GM12892 (cell line): Measurements from ENCODE around the gene LANCL3.

ENCODE experiments used
- POLR2A ChIP-seq: IDR thresholded peaks from 2 replicates; pipeline ENCODE4 v1.6.1; 2011; ENCODE audit warnings: low read depth, low read length, control low read depth
- TAF1 ChIP-seq: IDR thresholded peaks from 2 replicates; pipeline ENCODE4 v1.6.1; 2011; ENCODE audit warnings: low read depth, mild to moderate bottlenecking, control low read depth, low read length, borderline replicate concordance

DNA sequence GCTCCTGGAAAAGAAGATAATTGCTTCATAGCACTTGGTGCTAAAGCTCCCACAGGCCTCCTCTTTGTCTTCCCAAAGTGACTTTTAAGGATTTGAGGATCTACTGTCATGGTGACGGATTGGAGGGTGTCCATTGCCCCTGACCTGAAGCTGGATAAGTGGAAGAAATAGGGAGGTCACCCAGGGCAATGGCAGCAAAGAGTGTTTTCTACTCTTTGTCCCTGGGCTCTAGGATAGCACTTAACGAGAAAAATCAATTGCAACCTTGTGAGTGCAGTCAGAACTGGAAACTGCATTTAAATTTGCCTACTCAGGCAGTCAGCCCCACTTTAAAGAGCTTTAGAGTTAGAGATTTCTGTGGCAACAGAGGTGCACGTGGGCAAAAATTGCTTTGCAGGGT lies 70.4 kb downstream of the LANCL3 start:
- no peak for TF ChIP-seq POLR2A
- TF ChIP-seq TAF1: no peak
